ENCODE results near the gene MGP. TPM values are rescaled to one million over a fixed set of nuclear protein-coding genes. Genes with fewer than 3 reads are reported as not detected.
A peak's percentile ranks its signal among the peaks of the same experiment; 100 is the strongest.

MGP gene
- polyA plus RNA-seq, 2 donors = 32.7 to 51.2 TPM

- Histone ChIP-seq H3K9me3 (ENCODE audit: control insufficient read depth in 2 of 2, insufficient read depth in 1 of 2, low read depth in 1 of 2, low read length in 1 of 2) (no peaks in the 10 kb centered on the region), H3K27me3 (ENCODE audit: control insufficient read depth in 1 of 2, insufficient read depth in 2 of 2, low read length in 2 of 2) (no peaks in the 10 kb centered on the region), H3K27ac (ENCODE audit: low read depth in 2 of 2, low read length in 1 of 2) (peak overlapping the region in 1 of 2 donors; percentile 14), H3K4me1 (ENCODE audit: control insufficient read depth in 2 of 2, insufficient read depth in 2 of 2, low read length in 1 of 2) (no peaks in the 10 kb centered on the region), H3K36me3 (ENCODE audit: control insufficient read depth in 2 of 2, insufficient read depth in 2 of 2, low read length in 1 of 2) (no peaks in the 10 kb centered on the region), H3K4me3 (ENCODE audit: low read depth in 1 of 2, low read length in 2 of 2) (no peak overlapping the region)
- WGBS, 2 donors = 67 to 70% methylated on average over 7 of the region's 7 CpGs
These were observed 7.3 kb upstream of the MGP start for GRCh38 chr12:14892726-14893505.

- Histone ChIP-seq H3K9me3 (ENCODE audit: control insufficient read depth in 2 of 2, insufficient read depth in 1 of 2, low read depth in 1 of 2, low read length in 1 of 2) (no peaks in the 10 kb centered on the region), H3K36me3 (ENCODE audit: control insufficient read depth in 2 of 2, insufficient read depth in 2 of 2, low read length in 1 of 2) (no peaks in the 10 kb centered on the region), H3K27me3 (ENCODE audit: control insufficient read depth in 1 of 2, insufficient read depth in 2 of 2, low read length in 2 of 2) (no peaks in the 10 kb centered on the region), H3K4me1 (ENCODE audit: control insufficient read depth in 2 of 2, insufficient read depth in 2 of 2, low read length in 1 of 2) (no peaks in the 10 kb centered on the region), H3K27ac (ENCODE audit: low read depth in 2 of 2, low read length in 1 of 2) (no peak overlapping the region), H3K4me3 (ENCODE audit: low read depth in 1 of 2, low read length in 2 of 2) (no peak overlapping the region)
- WGBS, 2 donors = 60 to 77% methylated on average over 5 of the region's 5 CpGs
These were observed 5.0 kb upstream of the MGP start for GRCh38 chr12:14890701-14891100.

- no peaks in the 10 kb centered on the region for H3K27me3 ChIP-seq (ENCODE audit: control insufficient read depth in 1 of 2, insufficient read depth in 2 of 2, low read length in 2 of 2)
- no peak overlapping the region for H3K4me3 ChIP-seq (ENCODE audit: low read depth in 1 of 2, low read length in 2 of 2)
- no peaks in the 10 kb centered on the region for H3K36me3 ChIP-seq (ENCODE audit: control insufficient read depth in 2 of 2, insufficient read depth in 2 of 2, low read length in 1 of 2)
- H3K9me3 ChIP-seq (ENCODE audit: control insufficient read depth in 2 of 2, insufficient read depth in 1 of 2, low read depth in 1 of 2, low read length in 1 of 2) = no peaks in the 10 kb centered on the region
- peak overlapping the region in 1 of 2 donors; percentile 21 for H3K27ac ChIP-seq (ENCODE audit: low read depth in 2 of 2, low read length in 1 of 2)
- 42 to 49% methylated on average over 6 of the region's 6 CpGs for WGBS, 2 donors
- H3K4me1 ChIP-seq (ENCODE audit: control insufficient read depth in 2 of 2, insufficient read depth in 2 of 2, low read length in 1 of 2) = no peaks in the 10 kb centered on the region
These were observed 617 bp upstream of the MGP start for GRCh38 chr12:14886271-14886670.

GRCh38 chr12:14884458-14884878 lies 1.2 kb downstream of the MGP start:
- Histone ChIP-seq H3K9me3 (ENCODE audit: control insufficient read depth in 2 of 2, insufficient read depth in 1 of 2, low read depth in 1 of 2, low read length in 1 of 2) (no peaks in the 10 kb centered on the region), H3K27ac (ENCODE audit: low read depth in 2 of 2, low read length in 1 of 2) (peak overlapping the region; percentile 36 to 68), H3K4me3 (ENCODE audit: low read depth in 1 of 2, low read length in 2 of 2) (peak overlapping the region in 1 of 2 donors; percentile 20), H3K36me3 (ENCODE audit: control insufficient read depth in 2 of 2, insufficient read depth in 2 of 2, low read length in 1 of 2) (no peaks in the 10 kb centered on the region), H3K4me1 (ENCODE audit: control insufficient read depth in 2 of 2, insufficient read depth in 2 of 2, low read length in 1 of 2) (no peaks in the 10 kb centered on the region), H3K27me3 (ENCODE audit: control insufficient read depth in 1 of 2, insufficient read depth in 2 of 2, low read length in 2 of 2) (no peaks in the 10 kb centered on the region)
- WGBS, 2 donors = 1 to 2% methylated on average over 5 of the region's 5 CpGs

- H3K4me3 ChIP-seq (ENCODE audit: low read depth in 1 of 2, low read length in 2 of 2) = no peak overlapping the region
- 73 to 77% methylated on average over 10 of the region's 10 CpGs for WGBS, 2 donors
- H3K9me3 ChIP-seq (ENCODE audit: control insufficient read depth in 2 of 2, insufficient read depth in 1 of 2, low read depth in 1 of 2, low read length in 1 of 2) = no peaks in the 10 kb centered on the region
- no peaks in the 10 kb centered on the region for H3K4me1 ChIP-seq (ENCODE audit: control insufficient read depth in 2 of 2, insufficient read depth in 2 of 2, low read length in 1 of 2)
- H3K27ac ChIP-seq (ENCODE audit: low read depth in 2 of 2, low read length in 1 of 2) = no peak overlapping the region
- no peaks in the 10 kb centered on the region for H3K27me3 ChIP-seq (ENCODE audit: control insufficient read depth in 1 of 2, insufficient read depth in 2 of 2, low read length in 2 of 2)
- no peaks in the 10 kb centered on the region for H3K36me3 ChIP-seq (ENCODE audit: control insufficient read depth in 2 of 2, insufficient read depth in 2 of 2, low read length in 1 of 2)
These were observed 2.0 kb downstream of the MGP start for GRCh38 chr12:14883686-14884085.

- WGBS, 2 donors = 79 to 83% methylated on average over 6 of the region's 6 CpGs
- H3K36me3 ChIP-seq (ENCODE audit: control insufficient read depth in 2 of 2, insufficient read depth in 2 of 2, low read length in 1 of 2) = no peaks in the 10 kb centered on the region
- H3K27ac ChIP-seq (ENCODE audit: low read depth in 2 of 2, low read length in 1 of 2) = no peak overlapping the region
- H3K27me3 ChIP-seq (ENCODE audit: control insufficient read depth in 1 of 2, insufficient read depth in 2 of 2, low read length in 2 of 2) = no peaks in the 10 kb centered on the region
- no peaks in the 10 kb centered on the region for H3K9me3 ChIP-seq (ENCODE audit: control insufficient read depth in 2 of 2, insufficient read depth in 1 of 2, low read depth in 1 of 2, low read length in 1 of 2)
- no peaks in the 10 kb centered on the region for H3K4me1 ChIP-seq (ENCODE audit: control insufficient read depth in 2 of 2, insufficient read depth in 2 of 2, low read length in 1 of 2)
- no peak overlapping the region for H3K4me3 ChIP-seq (ENCODE audit: low read depth in 1 of 2, low read length in 2 of 2)
These were observed 4.7 kb downstream of the MGP start for GRCh38 chr12:14880890-14881453.

- Histone ChIP-seq H3K4me1 (ENCODE audit: control insufficient read depth in 2 of 2, insufficient read depth in 2 of 2, low read length in 1 of 2) (no peaks in the 10 kb centered on the region), H3K9me3 (ENCODE audit: control insufficient read depth in 2 of 2, insufficient read depth in 1 of 2, low read depth in 1 of 2, low read length in 1 of 2) (no peaks in the 10 kb centered on the region), H3K27me3 (ENCODE audit: control insufficient read depth in 1 of 2, insufficient read depth in 2 of 2, low read length in 2 of 2) (no peaks in the 10 kb centered on the region), H3K4me3 (ENCODE audit: low read depth in 1 of 2, low read length in 2 of 2) (no peak overlapping the region), H3K36me3 (ENCODE audit: control insufficient read depth in 2 of 2, insufficient read depth in 2 of 2, low read length in 1 of 2) (no peaks in the 10 kb centered on the region), H3K27ac (ENCODE audit: low read depth in 2 of 2, low read length in 1 of 2) (no peak overlapping the region)
- WGBS, 2 donors = 92 to 96% methylated on average over 8 of the region's 8 CpGs
These were observed 6.3 kb downstream of the MGP start for GRCh38 chr12:14879222-14879933.

- H3K27ac ChIP-seq (ENCODE audit: low read depth in 2 of 2, low read length in 1 of 2) = no peak overlapping the region
- no peak overlapping the region for H3K4me3 ChIP-seq (ENCODE audit: low read depth in 1 of 2, low read length in 2 of 2)
- no peaks in the 10 kb centered on the region for H3K27me3 ChIP-seq (ENCODE audit: control insufficient read depth in 1 of 2, insufficient read depth in 2 of 2, low read length in 2 of 2)
- no peaks in the 10 kb centered on the region for H3K9me3 ChIP-seq (ENCODE audit: control insufficient read depth in 2 of 2, insufficient read depth in 1 of 2, low read depth in 1 of 2, low read length in 1 of 2)
- H3K36me3 ChIP-seq (ENCODE audit: control insufficient read depth in 2 of 2, insufficient read depth in 2 of 2, low read length in 1 of 2) = no peaks in the 10 kb centered on the region
- 89 to 93% methylated on average over 1 of the region's 1 CpG for WGBS, 2 donors
- no peaks in the 10 kb centered on the region for H3K4me1 ChIP-seq (ENCODE audit: control insufficient read depth in 2 of 2, insufficient read depth in 2 of 2, low read length in 1 of 2)
These were observed 7.2 kb downstream of the MGP start for GRCh38 chr12:14878488-14878887.

- no peak overlapping the region for H3K4me3 ChIP-seq (ENCODE audit: low read depth in 1 of 2, low read length in 2 of 2)
- no peaks in the 10 kb centered on the region for H3K27me3 ChIP-seq (ENCODE audit: control insufficient read depth in 1 of 2, insufficient read depth in 2 of 2, low read length in 2 of 2)
- no peaks in the 10 kb centered on the region for H3K36me3 ChIP-seq (ENCODE audit: control insufficient read depth in 2 of 2, insufficient read depth in 2 of 2, low read length in 1 of 2)
- 54 to 94% methylated on average over 2 of the region's 2 CpGs for WGBS, 2 donors
- no peaks in the 10 kb centered on the region for H3K4me1 ChIP-seq (ENCODE audit: control insufficient read depth in 2 of 2, insufficient read depth in 2 of 2, low read length in 1 of 2)
- no peak overlapping the region for H3K27ac ChIP-seq (ENCODE audit: low read depth in 2 of 2, low read length in 1 of 2)
- H3K9me3 ChIP-seq (ENCODE audit: control insufficient read depth in 2 of 2, insufficient read depth in 1 of 2, low read depth in 1 of 2, low read length in 1 of 2) = no peaks in the 10 kb centered on the region
These were observed 8.8 kb downstream of the MGP start for GRCh38 chr12:14876833-14877232.
